Breast epithelium (tissue), 4 donors: ENCODE data around the gene ANKRD44. TPM values are rescaled to one million over a fixed set of nuclear protein-coding genes. Genes with fewer than 3 reads are reported as not detected.

Experiments used
- DNase-seq, 2 donors: peaks; one replicate each; pipeline ENCODE4 v3.0.0-alpha.2; 2019; ENCODE audit warnings: low spot score in 2 of 2
- H3K27ac ChIP-seq, 2 donors: fragments of 200-600 bp; sonication (generic) in 1 of 2; one replicate each; pipeline ENCODE4 v1.5.1; 2016 to 2019; ENCODE audit warnings: mild to moderate bottlenecking in 1 of 2
- H3K27me3 ChIP-seq, 2 donors: fragments of 200-600 bp; sonication (generic) in 1 of 2; one replicate each; pipeline versions ENCODE4 v1.5.1 to v1.6.0; 2017 to 2019; ENCODE audit warnings: control low read depth in 1 of 2, mild to moderate bottlenecking in 1 of 2
- H3K36me3 ChIP-seq: fragments of 200-600 bp; one replicate; pipeline ENCODE4 v1.5.1; 2019
- H3K4me1 ChIP-seq, 2 donors: fragments of 200-600 bp; sonication (generic); one replicate each; pipeline ENCODE4 v1.5.1; 2016 to 2019; ENCODE audit warnings: control low read depth in 1 of 2
- H3K4me3 ChIP-seq, 3 donors: fragments of 200-600 bp; sonication (generic); 1 replicate in 2 of 3; 2 replicates in 1 of 3; pipeline ENCODE4 v1.5.1; 2016 to 2019; ENCODE audit warnings: mild to moderate bottlenecking in 3 of 3, moderate library complexity in 2 of 3
- H3K9me3 ChIP-seq, 2 donors: fragments of 200-600 bp; sonication (generic) in 1 of 2; one replicate each; pipeline ENCODE4 v1.5.1; 2016 to 2019; ENCODE audit warnings: control low read depth in 1 of 2
- POLR2A ChIP-seq: fragments of 450-650 bp; IDR thresholded peaks from one replicate; pipeline ENCODE4 v1.6.1; 2016; ENCODE audit warnings: antibody characterized with exemption, mild to moderate bottlenecking, moderate library complexity
- POLR2AphosphoS5 ChIP-seq, 3 donors: sonication (generic); formaldehyde crosslinking; IDR thresholded peaks; one replicate each; pipeline ENCODE4 v1.6.1; 2017; ENCODE audit warnings: antibody characterized with exemption in 3 of 3
- intact Hi-C: fragments of 100-400 bp; cut with DNase I; formaldehyde crosslinking; loops from one replicate; pipeline ENCODE4 v1.15.1; 2023; ENCODE audit warnings: low total_unique reads
- total RNA-seq, 3 donors: library from RNA; depleted of rRNA; stranded (reverse); fragments of >200 nt; gene quantifications; one replicate each; pipeline ENCODE4 v1.1.0, GENCODE V29; 2016
- TF ChIP-seq, protein P1 (sequence below), 3 donors: fragments of 450-650 bp; IDR thresholded peaks; one replicate each; pipeline ENCODE4 v1.5.1; 2016 to 2017; ENCODE audit warnings: antibody characterized with exemption in 3 of 3, mild to moderate bottlenecking in 3 of 3, moderate library complexity in 3 of 3

Gene ANKRD44
- total RNA-seq, 3 donors from 2014 or later, result 18.0 to 41.3 (median 19.9) TPM

DNA sequence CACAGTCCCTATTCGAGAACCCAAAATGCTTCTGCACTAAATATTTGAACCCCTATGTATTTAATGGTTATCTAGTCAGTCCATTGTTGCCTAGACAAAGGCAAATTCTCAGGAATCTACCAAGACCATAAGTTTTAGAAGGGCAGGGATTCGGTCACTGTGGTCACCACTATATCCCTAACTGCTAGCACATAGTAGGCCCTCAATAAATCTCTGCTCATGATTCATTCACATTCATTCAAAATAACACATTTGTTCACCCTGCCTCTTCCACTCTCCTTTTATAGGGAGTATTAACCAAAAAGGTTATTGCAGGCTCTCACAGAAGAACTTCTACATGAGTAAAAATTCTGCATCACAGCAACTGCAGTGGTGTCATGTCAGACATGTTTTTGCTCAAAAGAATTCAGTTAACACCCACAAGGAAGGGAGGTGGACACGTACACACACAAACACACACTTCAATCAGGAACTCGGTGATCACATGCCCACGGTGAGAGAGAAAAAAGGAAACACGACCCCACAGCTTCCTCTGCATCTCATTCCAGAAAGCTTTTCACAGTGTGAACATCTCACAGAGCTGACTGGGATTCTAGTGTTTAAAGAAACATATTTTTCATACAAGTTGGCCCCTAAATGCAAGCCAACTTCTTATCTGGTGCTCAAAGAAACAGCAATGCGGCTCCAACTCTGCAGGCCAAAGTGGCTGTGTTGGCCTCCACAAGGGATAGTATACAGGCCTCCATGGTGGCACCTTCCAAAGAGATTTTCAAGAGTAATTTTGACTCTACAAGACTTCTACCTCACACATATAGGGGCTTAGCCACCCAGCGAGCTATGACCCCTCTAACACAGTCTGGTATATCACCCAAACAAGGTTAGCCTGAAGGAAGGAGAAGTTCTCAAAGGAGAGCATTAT, 98.0 kb downstream of the ANKRD44 start:
- no peak for DNase-seq
- H3K27me3 ChIP-seq, result no peaks in the 10 kb centered on the region
- intact Hi-C loops, result no loop called here
- H3K4me1 ChIP-seq, result no peaks in the 10 kb centered on the region
- TF ChIP-seq POLR2A (no peak), POLR2AphosphoS5 (IDR thresholded peaks at IDR 0.05) (no peak)
- TF ChIP-seq, protein P1, sequence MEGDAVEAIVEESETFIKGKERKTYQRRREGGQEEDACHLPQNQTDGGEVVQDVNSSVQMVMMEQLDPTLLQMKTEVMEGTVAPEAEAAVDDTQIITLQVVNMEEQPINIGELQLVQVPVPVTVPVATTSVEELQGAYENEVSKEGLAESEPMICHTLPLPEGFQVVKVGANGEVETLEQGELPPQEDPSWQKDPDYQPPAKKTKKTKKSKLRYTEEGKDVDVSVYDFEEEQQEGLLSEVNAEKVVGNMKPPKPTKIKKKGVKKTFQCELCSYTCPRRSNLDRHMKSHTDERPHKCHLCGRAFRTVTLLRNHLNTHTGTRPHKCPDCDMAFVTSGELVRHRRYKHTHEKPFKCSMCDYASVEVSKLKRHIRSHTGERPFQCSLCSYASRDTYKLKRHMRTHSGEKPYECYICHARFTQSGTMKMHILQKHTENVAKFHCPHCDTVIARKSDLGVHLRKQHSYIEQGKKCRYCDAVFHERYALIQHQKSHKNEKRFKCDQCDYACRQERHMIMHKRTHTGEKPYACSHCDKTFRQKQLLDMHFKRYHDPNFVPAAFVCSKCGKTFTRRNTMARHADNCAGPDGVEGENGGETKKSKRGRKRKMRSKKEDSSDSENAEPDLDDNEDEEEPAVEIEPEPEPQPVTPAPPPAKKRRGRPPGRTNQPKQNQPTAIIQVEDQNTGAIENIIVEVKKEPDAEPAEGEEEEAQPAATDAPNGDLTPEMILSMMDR (IDR thresholded peaks at IDR 0.05), result no peak
- no peak overlapping the region for H3K4me3 ChIP-seq
- no peaks in the 10 kb centered on the region for H3K36me3 ChIP-seq
- no peak overlapping the region for H3K27ac ChIP-seq
- H3K9me3 ChIP-seq, result no peaks in the 10 kb centered on the region

DNA sequence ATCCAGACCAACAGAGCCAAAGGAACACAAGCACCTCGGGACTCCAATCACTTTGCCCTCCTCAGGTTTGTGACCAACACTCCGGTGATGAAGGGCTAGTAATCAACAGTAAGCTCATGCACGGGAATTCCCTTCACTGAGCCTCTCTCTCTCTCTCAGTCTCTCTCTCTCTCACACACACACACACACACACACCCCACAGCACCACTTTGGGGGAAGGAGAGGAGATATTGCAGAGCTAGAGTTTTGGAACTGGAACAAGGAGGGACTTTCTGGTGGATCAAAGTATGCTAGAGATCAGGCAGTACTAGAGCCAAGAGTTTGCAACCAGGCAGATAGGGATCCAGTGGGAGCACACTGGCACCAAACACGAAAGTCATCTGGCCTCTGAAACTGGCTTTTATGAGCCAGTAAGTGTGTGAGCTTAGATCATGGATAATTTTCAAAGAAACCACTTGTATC, 98.7 kb downstream of the ANKRD44 start:
- H3K27ac ChIP-seq, result no peak overlapping the region
- H3K4me1 ChIP-seq, result no peaks in the 10 kb centered on the region
- intact Hi-C loops, result no loop called here
- H3K27me3 ChIP-seq, result no peaks in the 10 kb centered on the region
- no peak for DNase-seq
- H3K4me3 ChIP-seq, result no peak overlapping the region
- H3K9me3 ChIP-seq, result no peaks in the 10 kb centered on the region
- no peaks in the 10 kb centered on the region for H3K36me3 ChIP-seq
- TF ChIP-seq, protein P1 (IDR thresholded peaks at IDR 0.05), result no peak
- TF ChIP-seq POLR2A, result no peak
- TF ChIP-seq POLR2AphosphoS5 (IDR thresholded peaks at IDR 0.05), result no peak

DNA sequence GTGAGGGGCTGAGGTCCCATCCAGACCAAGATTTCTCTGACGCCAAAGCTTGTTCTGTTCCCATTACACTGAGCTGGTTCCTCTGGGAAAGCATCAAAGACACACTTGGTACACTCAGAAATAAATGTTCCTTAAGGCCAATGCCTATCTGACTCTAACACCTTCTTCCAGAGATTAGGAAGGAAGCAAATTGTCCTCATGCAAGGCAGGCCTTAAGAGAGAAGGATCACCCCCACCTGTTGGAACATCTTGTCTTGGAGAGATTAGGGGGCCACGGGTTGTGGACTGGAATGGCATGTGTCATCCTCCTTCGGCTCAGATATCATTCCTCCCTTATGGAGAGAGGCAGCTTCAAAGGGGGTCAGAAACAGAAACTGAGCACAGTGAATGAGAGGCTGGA, 100.2 kb downstream of the ANKRD44 start:
- Histone ChIP-seq H3K4me3 (no peak overlapping the region), H3K27ac (peak overlapping the region; percentile 3 to 29), H3K27me3 (no peaks in the 10 kb centered on the region), H3K4me1 (no peaks in the 10 kb centered on the region), H3K9me3 (no peaks in the 10 kb centered on the region), H3K36me3 (no peaks in the 10 kb centered on the region)
- intact Hi-C loops, result no loop called here
- no peak for DNase-seq
- TF ChIP-seq, protein P1 (IDR thresholded peaks at IDR 0.05), result no peak
- TF ChIP-seq POLR2AphosphoS5 (IDR thresholded peaks at IDR 0.05) (no peak), POLR2A (no peak)

DNA sequence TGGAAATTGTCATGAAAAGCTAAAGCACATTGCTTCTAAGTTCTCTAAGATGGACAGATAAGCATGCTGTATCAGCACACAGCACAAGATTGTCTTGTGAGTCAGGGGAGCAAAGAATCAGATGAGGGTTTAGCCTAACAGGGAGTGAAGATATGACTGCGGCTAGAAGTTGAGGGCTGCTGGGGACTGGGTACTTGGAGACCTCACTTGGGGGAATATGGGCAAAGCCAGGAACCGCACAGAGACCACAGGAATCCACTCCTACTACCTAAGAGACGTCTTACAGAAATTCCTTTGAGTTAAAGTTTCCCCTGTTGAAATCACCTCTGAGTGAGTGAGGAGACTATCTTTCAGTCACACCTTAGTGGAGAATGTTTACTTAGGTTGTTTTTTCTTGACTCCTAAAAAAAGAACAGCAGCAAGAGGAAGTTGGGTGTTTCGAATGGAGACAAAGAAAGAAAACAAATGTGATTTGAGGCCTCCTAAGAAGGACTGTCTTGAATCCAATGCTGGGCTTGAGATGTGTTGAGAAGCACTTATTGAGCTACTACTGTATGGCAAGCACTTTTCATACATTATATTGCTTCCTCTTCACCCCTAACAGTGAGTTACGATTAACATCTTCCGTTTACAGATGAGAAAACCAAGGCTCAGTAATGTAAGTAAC, 100.7 kb downstream of the ANKRD44 start:
- peak overlapping the region; percentile 4 to 35 for H3K27ac ChIP-seq
- DNase-seq, result no peak
- H3K9me3 ChIP-seq, result no peaks in the 10 kb centered on the region
- no peaks in the 10 kb centered on the region for H3K4me1 ChIP-seq
- TF ChIP-seq POLR2AphosphoS5 (IDR thresholded peaks at IDR 0.05) (no peak), POLR2A (no peak)
- TF ChIP-seq, protein P1 (IDR thresholded peaks at IDR 0.05), result no peak
- H3K36me3 ChIP-seq, result no peaks in the 10 kb centered on the region
- H3K27me3 ChIP-seq, result no peaks in the 10 kb centered on the region
- intact Hi-C loops, result no loop called here
- H3K4me3 ChIP-seq, result no peak overlapping the region

DNA sequence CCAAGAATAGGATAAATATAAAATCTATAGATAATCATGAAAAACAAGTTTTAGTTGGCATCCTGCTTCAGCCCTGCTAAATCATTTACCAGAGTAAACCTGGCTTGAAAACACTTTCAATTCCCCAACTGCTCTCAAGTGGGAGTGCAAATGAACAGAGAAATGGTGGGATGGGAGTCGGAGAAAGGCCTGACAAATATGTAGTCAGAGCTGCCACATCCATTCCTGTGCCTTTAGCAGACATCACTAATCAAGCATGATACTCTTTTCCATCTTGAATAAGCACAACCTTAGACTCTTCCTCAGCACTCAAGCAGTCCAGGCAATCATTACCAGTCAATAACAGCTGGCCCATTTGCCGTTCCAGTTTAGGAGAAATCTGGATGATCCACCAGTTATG, 101.3 kb downstream of the ANKRD44 start:
- Histone ChIP-seq H3K27me3 (no peaks in the 10 kb centered on the region), H3K4me3 (no peak overlapping the region), H3K4me1 (no peaks in the 10 kb centered on the region), H3K36me3 (no peaks in the 10 kb centered on the region), H3K9me3 (no peaks in the 10 kb centered on the region), H3K27ac (peak overlapping the region; percentile 4 to 35)
- TF ChIP-seq POLR2A (no peak), POLR2AphosphoS5 (IDR thresholded peaks at IDR 0.05) (no peak)
- TF ChIP-seq, protein P1 (IDR thresholded peaks at IDR 0.05), result no peak
- intact Hi-C loops, result no loop called here
- no peak for DNase-seq
